ENCODE results near the gene FNDC3A.

The FNDC3A gene, protein sequence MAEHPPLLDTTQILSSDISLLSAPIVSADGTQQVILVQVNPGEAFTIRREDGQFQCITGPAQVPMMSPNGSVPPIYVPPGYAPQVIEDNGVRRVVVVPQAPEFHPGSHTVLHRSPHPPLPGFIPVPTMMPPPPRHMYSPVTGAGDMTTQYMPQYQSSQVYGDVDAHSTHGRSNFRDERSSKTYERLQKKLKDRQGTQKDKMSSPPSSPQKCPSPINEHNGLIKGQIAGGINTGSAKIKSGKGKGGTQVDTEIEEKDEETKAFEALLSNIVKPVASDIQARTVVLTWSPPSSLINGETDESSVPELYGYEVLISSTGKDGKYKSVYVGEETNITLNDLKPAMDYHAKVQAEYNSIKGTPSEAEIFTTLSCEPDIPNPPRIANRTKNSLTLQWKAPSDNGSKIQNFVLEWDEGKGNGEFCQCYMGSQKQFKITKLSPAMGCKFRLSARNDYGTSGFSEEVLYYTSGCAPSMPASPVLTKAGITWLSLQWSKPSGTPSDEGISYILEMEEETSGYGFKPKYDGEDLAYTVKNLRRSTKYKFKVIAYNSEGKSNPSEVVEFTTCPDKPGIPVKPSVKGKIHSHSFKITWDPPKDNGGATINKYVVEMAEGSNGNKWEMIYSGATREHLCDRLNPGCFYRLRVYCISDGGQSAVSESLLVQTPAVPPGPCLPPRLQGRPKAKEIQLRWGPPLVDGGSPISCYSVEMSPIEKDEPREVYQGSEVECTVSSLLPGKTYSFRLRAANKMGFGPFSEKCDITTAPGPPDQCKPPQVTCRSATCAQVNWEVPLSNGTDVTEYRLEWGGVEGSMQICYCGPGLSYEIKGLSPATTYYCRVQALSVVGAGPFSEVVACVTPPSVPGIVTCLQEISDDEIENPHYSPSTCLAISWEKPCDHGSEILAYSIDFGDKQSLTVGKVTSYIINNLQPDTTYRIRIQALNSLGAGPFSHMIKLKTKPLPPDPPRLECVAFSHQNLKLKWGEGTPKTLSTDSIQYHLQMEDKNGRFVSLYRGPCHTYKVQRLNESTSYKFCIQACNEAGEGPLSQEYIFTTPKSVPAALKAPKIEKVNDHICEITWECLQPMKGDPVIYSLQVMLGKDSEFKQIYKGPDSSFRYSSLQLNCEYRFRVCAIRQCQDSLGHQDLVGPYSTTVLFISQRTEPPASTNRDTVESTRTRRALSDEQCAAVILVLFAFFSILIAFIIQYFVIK

DNA sequence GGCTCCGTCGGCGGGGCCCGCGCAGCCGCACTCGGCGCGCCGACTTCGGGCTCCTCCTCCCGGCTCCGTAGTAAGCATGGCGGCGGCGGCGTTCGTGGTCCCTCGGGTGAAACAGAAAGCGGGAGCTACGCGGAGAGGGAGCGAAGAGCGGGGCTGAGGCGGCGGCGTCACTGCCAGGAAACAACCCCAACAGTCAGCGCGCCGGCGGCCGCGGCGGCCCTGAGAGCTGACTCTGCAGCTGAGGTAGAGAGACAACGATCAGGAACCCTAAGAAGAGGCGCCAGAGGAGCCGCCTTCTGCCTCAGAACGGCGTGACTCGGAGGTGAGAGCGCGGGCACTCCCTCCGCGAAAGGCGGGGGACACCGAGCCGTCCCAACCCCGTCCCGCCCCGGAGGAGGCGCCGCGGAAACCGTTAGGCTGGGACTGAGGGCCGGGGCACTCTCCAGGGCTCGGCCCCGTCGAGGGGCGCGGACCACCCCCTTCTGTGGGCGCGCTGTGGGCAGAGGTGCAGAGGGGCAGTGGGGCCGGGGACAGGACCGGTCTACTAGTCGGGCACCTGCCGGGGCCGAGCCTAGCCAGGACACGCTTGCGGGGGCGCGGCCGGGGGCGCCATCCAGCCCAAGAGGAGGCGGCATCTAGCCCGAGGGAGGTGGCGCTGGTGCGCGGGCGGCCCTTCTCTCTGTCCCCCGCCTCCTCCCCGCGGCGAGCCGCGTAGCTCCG is at the start of gene FNDC3A:
Gene FNDC3A, plus strand, starts transcription at position 57 of the 720 bp plus-strand sequence. CDS start 30,279 bp downstream, outside the sequence.
- DNase-seq: peak; percentile 87 to 92

DNA sequence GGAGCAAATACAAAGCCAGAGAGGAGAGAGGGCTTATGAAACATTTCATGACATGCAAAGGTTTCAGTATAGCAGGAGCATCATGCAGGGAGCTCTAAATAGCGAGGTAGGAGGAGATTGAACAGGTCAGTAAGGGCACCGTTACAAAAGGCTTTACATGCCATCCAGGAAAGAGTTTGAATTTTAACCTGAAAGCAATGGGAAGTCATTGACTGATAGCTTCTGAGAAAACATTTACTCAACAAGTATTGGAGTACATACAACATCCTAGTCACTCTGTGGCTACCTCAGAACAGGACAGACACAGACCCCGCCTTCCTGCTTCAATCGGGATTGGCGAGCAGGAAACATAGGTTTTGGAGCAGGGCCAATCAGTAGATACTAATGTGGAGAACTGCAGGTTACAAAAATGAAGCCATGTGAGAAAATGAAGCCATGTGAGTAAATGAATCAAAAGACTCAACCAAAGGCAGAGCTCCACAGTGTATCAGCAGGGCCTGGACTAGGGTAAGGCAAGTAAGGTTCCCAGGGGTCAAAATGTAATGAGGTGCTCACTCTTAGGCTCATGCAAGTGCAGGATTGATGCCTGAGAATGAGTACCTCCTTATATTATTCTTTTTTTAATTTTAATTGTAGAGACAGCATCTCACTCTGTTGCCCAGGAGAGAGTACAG is 46.8 kb upstream of the FNDC3A start:
- no peak for DNase-seq

DNA sequence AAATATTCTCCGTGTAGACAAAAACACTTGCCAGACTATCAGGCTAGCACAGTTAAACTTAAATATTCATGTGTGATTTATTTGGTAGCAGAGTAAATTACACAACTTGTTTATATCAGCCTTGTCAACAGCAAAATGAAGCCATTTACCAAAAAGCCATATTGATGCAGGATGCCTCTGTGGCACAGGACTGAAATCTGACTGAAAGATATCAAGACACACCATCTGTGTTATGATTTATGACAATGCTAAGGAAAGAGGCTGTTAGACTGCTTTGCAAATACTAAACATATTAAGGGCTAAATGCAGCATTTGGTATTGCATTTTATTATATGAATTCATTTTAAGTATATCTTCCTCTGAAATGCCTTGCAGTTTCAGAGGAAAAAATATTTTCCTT is 44.8 kb upstream of the FNDC3A start:
- DNase-seq: no peak

DNA sequence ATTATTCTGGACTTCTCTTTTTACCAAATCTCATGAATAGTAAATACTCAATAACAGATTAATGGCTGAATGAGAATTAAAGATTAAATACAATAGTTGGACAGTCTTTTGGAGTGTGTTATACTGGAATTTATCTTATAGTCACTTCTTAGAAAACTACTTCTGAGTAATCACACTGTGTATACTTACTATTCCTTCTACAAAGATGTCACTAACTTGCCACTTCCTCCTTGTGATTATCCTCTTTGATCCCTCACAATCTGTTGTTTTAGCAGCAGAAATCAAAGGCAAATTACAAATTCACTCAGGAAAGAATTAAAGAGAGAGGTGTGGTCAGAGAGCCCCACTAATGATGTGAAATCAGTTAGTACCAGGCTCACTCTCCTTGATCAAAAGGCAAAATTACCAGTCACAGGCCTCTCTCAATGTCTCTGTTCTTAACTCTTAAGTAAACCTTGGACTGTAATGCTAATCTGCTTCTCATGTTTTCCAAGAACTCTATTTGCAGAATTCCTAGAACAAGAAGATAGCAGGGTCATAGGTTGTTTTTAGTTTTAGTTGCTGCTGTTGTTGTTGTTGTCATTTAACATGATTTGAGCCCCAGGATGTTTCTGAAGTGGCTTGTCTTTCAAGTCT is 37.3 kb upstream of the FNDC3A start:
- DNase-seq: no peak

DNA sequence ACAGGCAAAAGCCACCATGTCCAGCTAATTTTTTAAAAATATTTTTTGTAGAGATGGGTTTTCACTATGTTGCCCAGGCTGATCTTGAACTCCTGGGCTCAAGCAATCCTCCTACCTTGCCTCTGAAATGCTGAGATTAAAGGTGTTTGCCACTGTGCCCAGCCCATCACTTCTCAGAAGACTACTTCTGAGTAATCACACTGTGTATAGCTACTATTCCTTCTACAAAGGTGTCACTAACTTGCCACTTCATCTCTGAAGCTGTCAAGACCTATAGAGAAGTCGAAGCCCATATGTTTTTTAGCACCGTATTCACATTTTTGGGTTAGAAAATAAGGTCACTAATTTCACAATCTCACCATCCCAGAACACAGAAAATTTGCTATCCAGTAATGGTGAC is 36.0 kb upstream of the FNDC3A start:
- DNase-seq: no peak

DNA sequence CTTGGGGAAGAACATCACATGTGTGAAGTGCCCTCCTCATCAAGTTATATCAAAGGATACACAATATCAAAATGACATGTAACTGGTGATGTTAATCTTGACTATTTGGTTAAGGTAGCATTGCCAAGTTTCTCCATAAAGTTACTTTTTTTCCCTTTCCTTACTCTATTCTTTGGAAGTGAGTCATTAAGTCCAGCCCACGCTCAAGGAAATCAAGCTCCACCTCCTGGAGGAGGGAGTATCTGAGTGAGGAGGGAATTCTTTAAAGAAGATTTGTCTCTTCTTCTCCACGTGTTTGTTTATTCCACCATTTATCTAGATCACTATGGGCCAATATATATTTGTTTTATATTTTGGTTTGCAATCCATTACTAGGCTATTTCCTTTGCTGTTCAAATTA is 33.6 kb upstream of the FNDC3A start:
- no peak for DNase-seq

DNA sequence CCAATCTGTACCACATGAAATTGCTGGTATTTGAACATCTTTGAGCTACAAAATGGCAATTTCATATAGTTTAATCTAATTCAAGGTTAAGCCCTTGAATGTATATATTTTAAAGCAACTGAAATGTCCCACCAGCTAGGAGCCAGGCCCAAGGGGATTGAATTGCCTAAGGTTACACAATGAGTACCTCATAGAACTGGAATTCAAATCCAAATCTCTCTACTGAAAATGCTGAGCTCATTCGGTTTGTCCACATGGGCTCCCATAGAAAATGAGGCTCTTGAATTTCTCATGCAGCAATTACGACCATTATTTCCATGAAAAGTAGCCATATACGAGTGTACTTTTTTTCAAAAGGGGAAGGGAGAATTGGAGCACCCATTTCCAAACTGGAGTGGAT is 31.5 kb upstream of the FNDC3A start:
- no peak for DNase-seq

DNA sequence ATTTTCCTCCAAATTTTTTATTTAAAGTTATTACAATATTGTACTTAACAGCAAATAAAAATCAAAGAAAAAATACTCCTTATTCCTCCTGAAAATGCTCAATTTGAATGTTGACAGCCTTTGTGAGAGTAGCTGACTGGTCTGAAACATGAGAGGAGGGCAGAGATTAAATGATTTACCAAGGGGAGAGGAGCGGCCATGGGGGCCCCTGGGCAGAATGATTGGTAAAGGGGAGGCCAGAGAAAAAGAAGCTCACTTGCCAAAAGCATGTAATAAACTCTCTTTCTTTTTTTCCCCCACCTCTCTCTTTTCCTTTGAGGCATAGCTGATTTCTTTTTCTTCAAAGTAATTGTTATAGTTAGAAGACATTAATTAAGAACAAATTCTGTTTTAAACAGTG is 30.1 kb upstream of the FNDC3A start:
- no peak for DNase-seq

DNA sequence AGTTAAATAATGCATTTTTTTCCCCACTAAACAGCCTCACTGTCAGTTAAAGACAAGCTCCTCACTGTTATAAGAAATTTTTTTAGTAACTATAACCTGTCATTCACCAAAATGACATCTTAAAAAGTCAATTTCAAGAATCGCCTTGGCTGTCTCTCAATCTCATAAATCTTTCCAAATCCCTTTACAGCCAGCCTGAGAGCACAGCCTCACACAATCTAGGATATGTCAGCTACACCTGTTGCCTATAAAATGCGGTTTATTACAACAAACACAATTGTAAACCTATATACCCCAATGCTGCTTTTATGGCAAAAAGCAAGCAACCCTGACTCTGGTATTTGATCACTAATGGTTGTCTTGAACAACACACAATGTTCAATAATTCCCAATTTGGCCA is 29.5 kb upstream of the FNDC3A start:
- no peak for DNase-seq

DNA sequence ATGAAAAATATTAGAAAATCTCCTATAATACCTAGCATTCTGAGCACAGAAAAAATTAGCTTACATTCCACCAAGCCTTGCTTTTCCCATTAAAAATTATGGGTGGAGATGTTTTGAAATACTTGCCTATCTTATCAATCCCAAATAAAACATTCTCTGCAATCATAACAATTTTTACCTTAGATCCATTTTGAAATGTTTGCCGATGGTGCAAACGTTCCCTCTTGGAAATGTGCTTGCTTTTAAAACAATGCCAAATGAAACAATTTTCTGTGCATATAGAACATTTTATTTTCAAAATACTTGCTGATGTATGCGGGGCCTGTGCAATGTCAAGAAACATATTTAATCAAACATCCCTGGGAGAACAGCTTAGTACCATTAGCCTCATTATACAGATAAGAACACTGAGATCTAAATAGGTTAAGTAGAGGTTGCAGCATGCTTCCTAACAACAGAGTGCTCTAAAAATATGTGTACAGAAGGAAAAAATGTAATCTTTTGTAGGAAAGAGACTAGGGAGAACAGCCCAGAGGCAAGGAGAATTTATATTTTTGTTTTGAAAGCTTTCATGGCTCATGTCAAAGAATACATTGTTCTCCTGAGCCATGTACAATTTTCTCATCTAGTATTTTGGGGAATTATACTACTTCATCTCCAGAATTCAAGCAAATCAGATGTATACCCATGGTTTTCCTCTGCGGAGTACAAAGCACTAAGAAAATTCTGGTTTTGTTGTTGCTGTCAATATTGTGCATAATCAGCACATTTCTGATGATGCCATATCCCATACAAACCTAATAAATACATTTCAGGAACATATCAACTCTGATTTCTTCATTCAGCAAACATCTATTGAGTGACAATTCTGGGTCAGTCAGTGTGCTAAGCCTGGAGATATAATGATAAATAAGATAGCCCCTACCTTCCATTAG is 25.9 kb upstream of the FNDC3A start:
- no peak for DNase-seq

DNA sequence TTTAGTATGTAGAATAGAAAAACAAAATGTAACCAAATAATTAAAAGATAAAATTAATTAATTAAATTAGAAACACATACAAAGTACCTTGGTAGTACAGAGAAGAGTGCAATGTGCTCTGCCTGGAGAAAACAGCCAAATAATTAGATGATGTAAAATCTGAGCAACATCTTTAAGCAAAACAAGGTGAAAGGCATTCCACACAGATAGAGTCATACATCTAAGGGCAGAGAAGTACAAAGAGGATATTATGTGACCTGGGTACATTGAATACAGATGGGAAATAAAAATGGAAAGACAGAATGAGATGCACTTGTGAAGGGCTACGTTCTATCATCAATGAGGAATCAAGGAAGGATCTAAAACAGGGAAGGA is 25.2 kb upstream of the FNDC3A start:
- DNase-seq: no peak

DNA sequence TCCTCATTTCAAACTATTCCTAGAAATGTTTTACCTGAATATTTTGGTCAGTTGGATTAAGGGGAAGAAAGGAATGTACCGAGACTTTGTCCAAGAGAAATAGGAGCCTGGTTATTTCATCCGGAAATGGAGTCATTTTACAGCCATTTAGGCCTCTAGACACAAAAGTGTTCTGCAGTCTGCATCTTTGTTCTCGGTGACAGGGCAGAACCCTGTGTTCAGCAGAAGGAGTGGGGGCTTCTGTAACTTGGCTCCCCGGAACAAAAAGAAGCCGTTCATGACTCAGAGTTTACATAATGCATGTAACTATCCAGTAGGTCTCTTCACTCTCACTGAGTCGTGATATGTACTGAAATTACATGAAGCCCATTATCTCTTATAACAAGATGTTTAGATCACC is 21.6 kb upstream of the FNDC3A start:
- no peak for DNase-seq

DNA sequence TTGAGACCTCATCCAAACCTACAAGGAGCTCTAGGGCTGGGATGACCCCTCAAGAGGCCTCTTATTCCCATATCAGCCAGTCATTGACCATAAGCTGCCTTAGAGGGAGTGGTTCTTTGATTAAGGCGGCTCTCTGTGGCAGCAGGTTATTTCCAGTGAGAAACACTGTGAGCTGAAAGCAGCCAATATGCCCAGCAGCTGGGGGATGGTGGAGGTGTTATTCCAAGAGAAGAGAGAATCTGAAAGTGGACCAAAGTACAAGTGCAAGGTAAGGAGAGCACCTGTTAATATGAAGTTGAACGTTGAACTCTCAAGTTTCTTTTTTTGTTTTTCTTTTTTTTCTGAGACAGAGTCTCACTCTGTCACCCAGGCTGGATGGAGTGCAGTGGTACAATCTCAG is 20.2 kb upstream of the FNDC3A start:
- no peak for DNase-seq

DNA sequence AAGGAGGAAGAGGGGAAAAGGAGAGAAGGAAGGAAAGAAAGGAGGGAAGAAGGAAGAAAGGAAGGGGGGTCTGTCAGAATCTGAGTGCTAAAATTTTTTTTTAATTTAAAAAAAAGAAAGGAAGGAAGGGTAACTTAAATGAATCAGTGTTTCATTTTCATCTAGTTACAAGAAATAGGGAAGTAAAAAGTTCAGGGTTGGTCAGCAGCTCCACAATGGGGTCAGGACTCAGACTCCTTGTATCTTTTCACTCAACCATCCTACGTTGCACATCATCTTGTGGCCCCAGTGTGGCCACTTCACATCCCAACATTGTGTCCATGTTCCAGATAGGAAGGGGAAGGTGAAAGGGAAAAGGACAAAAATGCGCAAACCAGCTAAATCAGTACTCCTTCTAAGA is 14.3 kb upstream of the FNDC3A start:
- no peak for DNase-seq

DNA sequence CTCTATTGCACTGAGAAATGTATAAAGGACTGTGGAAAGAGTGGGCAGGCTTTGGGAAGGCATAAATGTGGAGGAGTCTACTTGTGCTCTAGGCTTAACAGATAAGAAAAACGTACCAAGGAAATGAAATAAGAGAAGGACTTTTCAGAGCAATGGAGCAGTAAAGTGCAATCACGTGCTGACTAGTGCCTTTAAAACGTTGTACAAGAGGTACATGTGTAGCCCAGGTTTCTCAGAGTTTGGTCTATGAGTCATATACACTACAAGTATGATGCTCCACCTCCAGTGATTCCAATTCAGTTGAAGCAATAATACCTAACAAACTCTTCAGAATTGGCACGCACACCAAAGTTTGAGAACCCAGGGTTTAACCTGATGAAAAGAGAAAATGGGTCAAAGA is 13.4 kb upstream of the FNDC3A start:
- no peak for DNase-seq

DNA sequence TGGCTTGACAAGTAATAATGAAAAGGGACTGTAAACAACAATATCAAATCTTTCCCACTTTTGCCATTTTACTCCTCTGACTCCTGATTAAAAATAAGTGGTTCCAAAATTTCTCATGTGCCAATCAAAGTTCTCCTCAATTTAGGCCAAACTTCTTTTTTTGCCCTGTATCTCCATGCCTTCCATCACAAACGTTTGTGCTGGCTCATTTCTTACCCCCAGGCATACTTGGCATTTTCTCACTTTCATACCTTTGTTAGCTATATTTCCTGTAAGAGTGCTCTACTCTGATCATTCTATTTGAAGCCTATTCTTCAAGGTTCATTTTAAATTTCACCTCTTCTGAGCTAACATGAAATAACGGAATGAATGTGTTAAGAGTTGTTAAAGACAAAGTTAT is 10.0 kb upstream of the FNDC3A start:
- DNase-seq: no peak

DNA sequence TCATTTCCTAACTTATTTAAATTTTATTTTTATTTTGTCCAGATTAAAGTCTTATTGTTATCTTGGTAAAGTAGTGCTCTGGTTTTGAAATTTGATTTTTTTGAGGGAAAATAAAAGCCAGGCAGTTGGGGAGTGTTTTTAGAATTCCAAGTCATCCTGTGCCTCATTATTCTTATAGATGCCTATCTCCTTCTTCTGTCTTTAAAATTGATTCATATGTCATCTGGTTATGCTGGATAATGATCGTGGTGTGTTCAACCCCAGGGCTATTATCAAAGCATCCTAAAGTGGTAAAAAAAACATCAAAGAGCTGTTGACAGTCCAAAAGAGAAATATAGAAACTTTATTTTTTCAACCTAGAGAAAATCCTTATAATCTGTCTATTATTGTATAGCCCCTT is 6.0 kb upstream of the FNDC3A start:
- DNase-seq: no peak

DNA sequence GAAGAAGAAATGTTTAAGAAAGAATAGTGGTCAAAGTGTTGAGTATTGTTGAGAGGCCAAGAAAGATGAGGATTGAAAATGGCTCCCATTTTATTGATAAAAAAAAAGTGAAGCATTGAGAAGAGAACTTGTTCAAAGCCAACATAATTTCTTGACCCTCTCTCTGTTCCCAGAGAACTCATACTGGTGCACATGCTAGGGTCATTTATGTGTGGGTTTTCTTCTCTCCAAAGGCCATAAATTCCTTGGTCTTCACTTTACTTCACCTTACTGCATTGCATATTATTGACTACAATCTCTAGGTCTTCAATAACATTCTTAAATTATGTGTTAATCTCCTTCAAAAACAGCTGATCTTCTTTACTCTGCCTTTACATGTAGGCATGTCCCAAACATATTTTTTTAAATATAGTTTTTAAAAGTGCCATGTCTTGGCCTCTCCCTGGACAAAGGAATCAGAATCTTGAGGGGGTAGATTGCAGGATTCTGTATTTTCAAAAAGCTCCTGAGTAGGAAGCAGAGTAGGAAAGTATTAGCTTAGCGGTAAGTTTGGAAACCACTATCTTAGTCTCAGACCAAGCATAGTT is 1.8 kb upstream of the FNDC3A start:
- DNase-seq: no peak

DNA sequence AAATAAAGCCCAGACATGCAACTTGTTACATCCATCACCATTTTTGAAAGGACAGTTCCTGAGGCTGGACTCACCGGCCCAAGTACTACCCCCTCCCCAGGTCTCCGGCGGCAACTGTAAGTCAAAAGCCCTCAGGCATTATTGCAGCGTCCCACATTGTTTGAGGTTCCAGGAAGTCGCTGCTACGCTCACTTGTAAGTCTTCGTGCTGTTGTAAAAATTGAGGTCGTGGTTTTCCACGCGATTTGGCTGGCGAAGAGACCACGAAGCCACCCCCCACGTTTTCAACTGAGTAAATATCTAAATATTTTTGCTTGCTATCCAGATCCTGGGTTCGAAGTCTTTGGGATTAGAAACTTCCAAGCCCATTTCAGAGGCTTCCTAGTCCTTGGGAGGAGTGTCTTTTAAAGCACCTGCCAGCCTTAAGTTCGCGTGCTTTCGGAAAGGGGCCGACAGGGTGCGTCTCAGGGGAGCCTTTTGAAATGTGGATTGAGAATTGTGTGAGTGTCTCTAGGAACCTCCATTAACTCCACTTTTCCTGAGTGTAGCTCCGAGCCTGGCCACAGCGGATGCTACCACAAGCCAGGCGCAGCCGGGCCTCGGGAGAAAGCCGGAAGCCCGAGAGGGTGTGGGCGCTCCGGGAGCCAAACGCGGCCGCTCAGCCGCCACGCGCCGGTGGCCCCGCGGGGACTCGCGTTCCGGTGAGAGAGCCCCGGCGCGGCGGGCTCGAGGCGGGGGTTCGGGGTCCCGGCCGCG is 434 bp upstream of the FNDC3A start:
- peak; percentile 57 to 79 for DNase-seq

All from activated T-cell treated with anti-CD3 and anti-CD28 coated beads, Interleukin-2, amount 50 U/mL, for 48 hours (primary cell).